ENCODE data around the gene SCARB1. TPM values are rescaled to one million over a fixed set of nuclear protein-coding genes. Genes with fewer than 3 reads are reported as not detected.
A peak's percentile ranks its signal among the peaks of the same experiment; 100 is the strongest.

Gene SCARB1
- total and polyA plus RNA-seq, 2 experiments from 2014 or later, result 50.4 to 90.0 TPM

DNA sequence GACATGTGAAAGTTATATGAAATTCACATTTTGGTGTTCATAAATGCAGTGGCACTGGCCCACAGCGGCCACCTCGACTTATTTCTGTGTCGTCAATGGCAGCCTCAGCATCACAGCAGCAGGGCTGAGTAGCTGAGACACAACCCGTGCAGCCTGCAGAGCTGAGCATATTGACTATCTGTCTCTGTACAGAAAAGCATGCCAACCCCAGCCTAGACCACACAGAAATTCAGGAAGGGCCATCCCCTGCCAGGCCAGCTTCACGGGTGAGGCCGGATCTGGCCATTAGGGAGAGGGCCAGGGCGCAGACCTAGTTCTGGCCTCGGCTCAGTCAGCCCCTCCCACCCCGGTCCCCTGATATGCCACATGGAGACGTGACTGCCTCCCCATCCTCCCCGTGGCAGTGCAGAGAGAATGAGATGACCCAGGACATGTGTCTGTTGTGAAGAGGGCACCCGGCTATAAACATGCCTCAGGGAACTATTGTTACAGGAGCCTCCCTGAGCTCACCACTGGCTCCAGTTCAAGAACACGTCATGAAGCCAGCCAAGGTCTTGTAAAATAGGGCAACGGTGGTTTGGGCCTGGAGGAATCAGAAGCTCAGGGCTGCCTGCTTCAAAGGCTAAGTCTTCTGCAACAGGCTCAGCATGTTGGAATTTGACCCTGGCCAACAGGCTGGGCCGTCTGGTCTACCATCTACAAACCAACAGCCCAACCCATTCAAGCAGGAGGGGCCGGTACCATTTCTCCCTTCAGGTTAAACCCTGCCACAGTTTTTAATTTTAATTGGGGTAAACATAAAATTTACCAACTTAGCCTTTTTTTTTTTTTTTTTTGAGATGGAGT lies 25.5 kb downstream of the SCARB1 start:
- H3K4me3 ChIP-seq, result no peak overlapping the region
- H3K4me2 ChIP-seq, result peak overlapping the region; percentile 48
- no peaks in the 10 kb centered on the region for H3K9me3 ChIP-seq (ENCODE audit: low read depth)
- H3K36me3 ChIP-seq (replicated peaks; ENCODE audit: insufficient read depth, low read depth), result no peaks in the 10 kb centered on the region
- no peak for TF ChIP-seq CTCF (IDR thresholded peaks at IDR 0.05; ENCODE audit: poor library complexity)
- no peak for TF ChIP-seq EZH2 (IDR thresholded peaks at IDR 0.05; ENCODE audit: borderline replicate concordance)
- TF ChIP-seq EZH2phosphoT487 (IDR thresholded peaks at IDR 0.05; ENCODE audit: low read depth, severe bottlenecking, unreplicated experiment), result no peak
- H3K79me2 ChIP-seq, result peaks cover 18% of the 10 kb centered on the region
- no peaks in the 10 kb centered on the region for H4K20me1 ChIP-seq (ENCODE audit: insufficient read depth, poor library complexity, severe bottlenecking)
- 57% methylated on average over 16 of the region's 16 CpGs for WGBS (ENCODE audit: low lambda C conversion rate, missing lambda C conversion rate)
- H3K9me2 ChIP-seq (replicated peaks; ENCODE audit: insufficient read depth), result no peaks in the 10 kb centered on the region
- no peak overlapping the region for H2AFZ ChIP-seq
- H3K27ac ChIP-seq, result peak overlapping the region; percentile 81
- peaks cover 21% of the 10 kb centered on the region for H3K4me1 ChIP-seq (ENCODE audit: insufficient read depth)
- H3K27me3 ChIP-seq, result no peaks in the 10 kb centered on the region
- peak; percentile 84 for DNase-seq (ENCODE audit: low spot score)

DNA sequence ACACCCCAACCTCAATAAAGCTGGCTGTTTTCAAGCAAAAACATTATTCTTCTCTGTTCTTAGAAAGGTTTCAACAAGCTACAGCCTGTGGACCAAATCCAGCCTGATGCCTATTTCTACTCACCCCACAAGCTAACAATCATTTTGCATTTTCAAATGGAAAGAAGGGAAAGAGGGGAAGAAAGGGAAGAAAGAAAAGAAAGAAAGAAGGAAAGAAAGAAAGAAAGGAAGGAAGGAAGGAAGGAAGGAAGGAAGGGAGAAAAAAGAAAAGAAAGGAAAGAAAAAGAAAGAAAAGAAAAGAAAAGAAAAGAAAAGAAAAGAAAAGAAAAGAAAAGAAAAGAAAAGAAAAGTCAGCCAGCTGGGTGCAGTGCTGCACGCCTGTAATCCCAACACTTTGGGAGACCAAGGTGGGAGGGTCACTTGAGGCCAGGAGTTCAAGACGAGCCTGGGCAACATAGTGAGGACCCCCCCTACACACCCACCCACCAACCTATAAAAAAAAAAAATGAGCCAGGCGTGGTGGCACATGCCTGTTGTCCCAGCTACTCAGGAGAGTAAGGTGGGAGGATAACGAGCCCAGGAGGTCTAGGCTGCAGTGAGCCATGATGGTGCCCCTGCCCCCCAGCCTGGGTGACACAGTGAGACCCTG lies 26.3 kb downstream of the SCARB1 start:
- Histone ChIP-seq H3K79me2 (peaks cover 15% of the 10 kb centered on the region), H3K4me1 (ENCODE audit: insufficient read depth) (peaks cover 16% of the 10 kb centered on the region), H3K4me2 (no peak overlapping the region), H3K27ac (peak overlapping the region; percentile 81), H2AFZ (no peak overlapping the region), H3K36me3 (replicated peaks; ENCODE audit: insufficient read depth, low read depth) (no peaks in the 10 kb centered on the region), H3K9me3 (ENCODE audit: low read depth) (no peaks in the 10 kb centered on the region), H3K27me3 (no peaks in the 10 kb centered on the region), H3K4me3 (no peak overlapping the region), H4K20me1 (ENCODE audit: insufficient read depth, poor library complexity, severe bottlenecking) (no peaks in the 10 kb centered on the region), H3K9me2 (replicated peaks; ENCODE audit: insufficient read depth) (no peaks in the 10 kb centered on the region)
- DNase-seq (ENCODE audit: low spot score), result no peak
- WGBS (ENCODE audit: low lambda C conversion rate, missing lambda C conversion rate), result 88% methylated on average over 4 of the region's 4 CpGs
- TF ChIP-seq EZH2 (IDR thresholded peaks at IDR 0.05; ENCODE audit: borderline replicate concordance) (no peak), EZH2phosphoT487 (IDR thresholded peaks at IDR 0.05; ENCODE audit: low read depth, severe bottlenecking, unreplicated experiment) (no peak), CTCF (IDR thresholded peaks at IDR 0.05; ENCODE audit: poor library complexity) (no peak)

GRCh38 chr12:124836759-124837158 lies 26.9 kb downstream of the SCARB1 start:
- H3K79me2 ChIP-seq, result peaks cover 20% of the 10 kb centered on the region
- 97% methylated on average over 6 of the region's 6 CpGs for WGBS (ENCODE audit: low lambda C conversion rate, missing lambda C conversion rate)

More at GRCh38 chr12:124836759-124837158, 26.9 kb downstream of the SCARB1 start:
- Histone ChIP-seq H3K4me1 (ENCODE audit: insufficient read depth) (peaks cover 15% of the 10 kb centered on the region), H3K27me3 (no peaks in the 10 kb centered on the region), H4K20me1 (ENCODE audit: insufficient read depth, poor library complexity, severe bottlenecking) (no peaks in the 10 kb centered on the region), H3K4me2 (no peak overlapping the region), H3K4me3 (no peak overlapping the region), H2AFZ (no peak overlapping the region), H3K36me3 (replicated peaks; ENCODE audit: insufficient read depth, low read depth) (no peaks in the 10 kb centered on the region), H3K9me2 (replicated peaks; ENCODE audit: insufficient read depth) (no peaks in the 10 kb centered on the region), H3K27ac (no peak overlapping the region), H3K9me3 (ENCODE audit: low read depth) (no peaks in the 10 kb centered on the region)
- DNase-seq (ENCODE audit: low spot score), result no peak
- TF ChIP-seq CTCF (IDR thresholded peaks at IDR 0.05; ENCODE audit: poor library complexity) (no peak), EZH2 (IDR thresholded peaks at IDR 0.05; ENCODE audit: borderline replicate concordance) (no peak), EZH2phosphoT487 (IDR thresholded peaks at IDR 0.05; ENCODE audit: low read depth, severe bottlenecking, unreplicated experiment) (no peak)
